ENCODE results near the gene ADAMTS15.

DNA sequence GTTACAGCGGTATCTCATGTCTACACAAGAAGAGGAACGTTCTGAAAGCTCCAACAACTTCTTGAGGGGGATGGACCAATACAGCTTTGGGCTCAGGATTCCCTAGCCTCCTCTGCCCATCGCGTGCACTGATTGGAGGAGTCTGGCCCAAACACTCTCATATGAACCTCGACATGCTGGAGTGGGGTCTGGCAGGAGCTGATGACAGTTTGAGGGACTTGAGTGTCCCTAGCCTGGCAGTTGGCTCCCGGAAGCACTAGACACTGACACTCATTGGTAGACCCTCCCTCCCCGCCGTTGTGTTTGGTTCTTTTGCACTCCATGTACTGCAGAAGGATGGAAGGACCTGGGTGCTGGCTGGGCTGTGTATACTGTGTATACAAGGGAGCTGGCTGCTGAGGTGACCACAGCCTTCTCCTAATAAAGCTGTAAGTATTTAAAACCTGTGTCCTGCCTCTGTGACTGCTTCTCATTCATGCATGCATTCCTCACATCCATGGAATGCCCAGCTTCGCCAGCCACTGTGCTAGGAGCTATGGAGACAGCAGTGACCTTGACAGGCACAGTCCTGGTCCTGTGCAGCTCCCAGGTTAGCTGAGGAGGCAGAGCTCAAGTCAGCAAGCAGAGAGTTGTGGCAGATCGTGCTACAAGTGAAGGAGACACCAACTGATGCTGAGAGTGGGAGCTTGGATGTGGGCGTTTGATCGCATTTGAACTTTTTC is 27.9 kb downstream of the ADAMTS15 start:
- TF ChIP-seq POLR2A (IDR thresholded peaks at IDR 0.05): no peak
- TF ChIP-seq, protein P1, sequence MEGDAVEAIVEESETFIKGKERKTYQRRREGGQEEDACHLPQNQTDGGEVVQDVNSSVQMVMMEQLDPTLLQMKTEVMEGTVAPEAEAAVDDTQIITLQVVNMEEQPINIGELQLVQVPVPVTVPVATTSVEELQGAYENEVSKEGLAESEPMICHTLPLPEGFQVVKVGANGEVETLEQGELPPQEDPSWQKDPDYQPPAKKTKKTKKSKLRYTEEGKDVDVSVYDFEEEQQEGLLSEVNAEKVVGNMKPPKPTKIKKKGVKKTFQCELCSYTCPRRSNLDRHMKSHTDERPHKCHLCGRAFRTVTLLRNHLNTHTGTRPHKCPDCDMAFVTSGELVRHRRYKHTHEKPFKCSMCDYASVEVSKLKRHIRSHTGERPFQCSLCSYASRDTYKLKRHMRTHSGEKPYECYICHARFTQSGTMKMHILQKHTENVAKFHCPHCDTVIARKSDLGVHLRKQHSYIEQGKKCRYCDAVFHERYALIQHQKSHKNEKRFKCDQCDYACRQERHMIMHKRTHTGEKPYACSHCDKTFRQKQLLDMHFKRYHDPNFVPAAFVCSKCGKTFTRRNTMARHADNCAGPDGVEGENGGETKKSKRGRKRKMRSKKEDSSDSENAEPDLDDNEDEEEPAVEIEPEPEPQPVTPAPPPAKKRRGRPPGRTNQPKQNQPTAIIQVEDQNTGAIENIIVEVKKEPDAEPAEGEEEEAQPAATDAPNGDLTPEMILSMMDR (IDR thresholded peaks at IDR 0.05): no peak
